ENCODE data around the gene PDGFRB.

DNA sequence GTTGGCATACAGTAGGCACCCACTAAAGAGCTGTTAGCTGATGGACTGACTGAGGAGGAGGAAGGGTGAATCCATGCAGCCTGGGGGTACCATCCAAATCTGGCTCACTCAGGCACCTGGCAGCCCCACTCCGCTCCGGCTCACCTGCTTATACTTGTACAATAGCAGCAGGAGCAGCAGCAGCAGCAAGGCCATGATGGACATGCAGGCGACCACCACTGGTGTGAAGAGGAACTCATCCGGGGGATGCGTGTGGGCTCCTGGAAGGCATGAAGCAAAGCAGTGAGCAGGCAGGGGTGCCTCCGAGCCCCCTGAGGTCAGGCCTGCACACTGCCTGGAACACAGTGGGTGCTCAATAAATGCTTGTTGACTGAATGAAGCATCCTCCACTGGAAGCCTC, 87.6 kb downstream of the PDGFRB start:
- TF ChIP-seq SREBF1 (IDR thresholded peaks at IDR 0.05; ENCODE audit: borderline replicate concordance, low read depth, low read length) (no peak), SETDB1 (IDR thresholded peaks at IDR 0.05; ENCODE audit: low read length) (no peak)
